ENCODE measurements around the gene TRIM8.

DNA sequence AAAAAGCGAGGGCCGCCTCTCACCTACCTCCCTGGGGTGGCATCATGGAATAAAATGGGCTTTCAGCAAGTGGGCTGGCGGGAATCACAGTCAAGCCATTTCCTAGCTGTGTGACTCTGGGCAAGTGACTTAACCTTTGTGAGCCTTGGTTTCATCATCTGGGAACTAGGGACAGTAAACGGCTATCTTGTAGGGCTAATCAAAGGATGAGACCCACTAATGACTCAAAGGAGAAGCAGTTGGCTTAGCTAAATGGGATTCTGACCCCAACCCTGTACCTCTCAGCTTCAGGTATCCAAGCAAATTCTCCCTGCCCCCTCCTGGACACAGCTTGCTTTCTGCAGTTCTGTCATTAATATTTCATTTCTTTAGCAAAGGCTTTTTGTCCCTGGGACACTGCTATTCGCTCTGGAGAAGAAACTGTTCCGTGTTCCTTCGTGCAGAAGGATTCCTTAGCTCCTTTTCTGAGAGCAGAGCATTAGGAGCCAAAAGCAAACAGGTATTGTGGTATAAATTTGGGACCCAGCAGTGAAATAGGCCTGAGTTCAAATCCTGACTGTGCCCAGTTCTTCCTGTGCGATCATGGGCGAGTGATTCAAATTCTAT is 25.9 kb downstream of the TRIM8 start:
- TF ChIP-seq, protein P1, sequence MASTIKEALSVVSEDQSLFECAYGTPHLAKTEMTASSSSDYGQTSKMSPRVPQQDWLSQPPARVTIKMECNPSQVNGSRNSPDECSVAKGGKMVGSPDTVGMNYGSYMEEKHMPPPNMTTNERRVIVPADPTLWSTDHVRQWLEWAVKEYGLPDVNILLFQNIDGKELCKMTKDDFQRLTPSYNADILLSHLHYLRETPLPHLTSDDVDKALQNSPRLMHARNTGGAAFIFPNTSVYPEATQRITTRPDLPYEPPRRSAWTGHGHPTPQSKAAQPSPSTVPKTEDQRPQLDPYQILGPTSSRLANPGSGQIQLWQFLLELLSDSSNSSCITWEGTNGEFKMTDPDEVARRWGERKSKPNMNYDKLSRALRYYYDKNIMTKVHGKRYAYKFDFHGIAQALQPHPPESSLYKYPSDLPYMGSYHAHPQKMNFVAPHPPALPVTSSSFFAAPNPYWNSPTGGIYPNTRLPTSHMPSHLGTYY (CRISPR knock-in tag; IDR thresholded peaks at IDR 0.05), result no peak
- TF ChIP-seq CREB1 (CRISPR knock-in tag; IDR thresholded peaks at IDR 0.05) (no peak), NR2C2 (CRISPR knock-in tag; IDR thresholded peaks at IDR 0.05) (no peak), EMX1 (CRISPR knock-in tag; IDR thresholded peaks at IDR 0.05) (no peak), SMAD3 (CRISPR knock-in tag; IDR thresholded peaks at IDR 0.05; ENCODE audit: borderline replicate concordance) (no peak), RORB (CRISPR knock-in tag; IDR thresholded peaks at IDR 0.05) (no peak), TEAD4 (CRISPR knock-in tag; IDR thresholded peaks at IDR 0.05) (no peak)
- TF ChIP-seq, protein P2, sequence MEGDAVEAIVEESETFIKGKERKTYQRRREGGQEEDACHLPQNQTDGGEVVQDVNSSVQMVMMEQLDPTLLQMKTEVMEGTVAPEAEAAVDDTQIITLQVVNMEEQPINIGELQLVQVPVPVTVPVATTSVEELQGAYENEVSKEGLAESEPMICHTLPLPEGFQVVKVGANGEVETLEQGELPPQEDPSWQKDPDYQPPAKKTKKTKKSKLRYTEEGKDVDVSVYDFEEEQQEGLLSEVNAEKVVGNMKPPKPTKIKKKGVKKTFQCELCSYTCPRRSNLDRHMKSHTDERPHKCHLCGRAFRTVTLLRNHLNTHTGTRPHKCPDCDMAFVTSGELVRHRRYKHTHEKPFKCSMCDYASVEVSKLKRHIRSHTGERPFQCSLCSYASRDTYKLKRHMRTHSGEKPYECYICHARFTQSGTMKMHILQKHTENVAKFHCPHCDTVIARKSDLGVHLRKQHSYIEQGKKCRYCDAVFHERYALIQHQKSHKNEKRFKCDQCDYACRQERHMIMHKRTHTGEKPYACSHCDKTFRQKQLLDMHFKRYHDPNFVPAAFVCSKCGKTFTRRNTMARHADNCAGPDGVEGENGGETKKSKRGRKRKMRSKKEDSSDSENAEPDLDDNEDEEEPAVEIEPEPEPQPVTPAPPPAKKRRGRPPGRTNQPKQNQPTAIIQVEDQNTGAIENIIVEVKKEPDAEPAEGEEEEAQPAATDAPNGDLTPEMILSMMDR (IDR thresholded peaks at IDR 0.05), result no peak
- TF ChIP-seq, protein P3, sequence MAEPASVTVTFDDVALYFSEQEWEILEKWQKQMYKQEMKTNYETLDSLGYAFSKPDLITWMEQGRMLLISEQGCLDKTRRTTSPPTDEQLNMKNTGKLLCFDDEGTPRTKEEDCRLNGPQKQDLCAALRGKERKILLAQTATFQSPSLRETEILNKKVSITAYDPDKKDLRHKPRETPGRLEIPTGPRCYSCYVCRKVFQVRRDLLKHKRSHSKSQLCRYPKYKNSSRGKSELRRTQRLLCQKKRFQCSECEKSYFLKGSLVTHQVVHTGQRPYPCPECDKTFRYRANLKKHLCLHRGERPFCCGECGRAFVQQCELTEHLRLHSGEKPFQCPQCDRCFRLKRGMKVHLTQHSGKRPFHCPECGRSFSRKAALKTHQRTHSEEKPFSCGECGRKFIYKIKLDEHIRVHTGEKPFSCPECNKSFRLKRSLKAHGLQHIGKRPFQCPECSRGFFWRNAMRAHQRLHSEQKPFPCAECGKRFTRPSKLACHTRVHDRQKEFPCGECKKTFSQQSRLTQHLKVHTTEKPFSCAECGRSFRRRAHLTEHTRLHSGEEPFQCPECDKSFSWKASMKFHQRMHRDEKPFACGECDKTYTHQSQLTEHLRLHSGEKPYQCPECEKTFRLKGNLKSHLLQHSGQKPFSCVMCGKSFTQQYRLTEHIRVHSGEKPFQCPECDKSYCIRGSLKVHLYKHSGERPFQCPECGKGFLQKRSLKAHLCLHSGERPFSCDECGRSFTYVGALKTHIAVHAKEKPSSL (CRISPR knock-in tag; conservative IDR thresholded peaks at IDR 0.05), result no peak
- TF ChIP-seq, protein P4, sequence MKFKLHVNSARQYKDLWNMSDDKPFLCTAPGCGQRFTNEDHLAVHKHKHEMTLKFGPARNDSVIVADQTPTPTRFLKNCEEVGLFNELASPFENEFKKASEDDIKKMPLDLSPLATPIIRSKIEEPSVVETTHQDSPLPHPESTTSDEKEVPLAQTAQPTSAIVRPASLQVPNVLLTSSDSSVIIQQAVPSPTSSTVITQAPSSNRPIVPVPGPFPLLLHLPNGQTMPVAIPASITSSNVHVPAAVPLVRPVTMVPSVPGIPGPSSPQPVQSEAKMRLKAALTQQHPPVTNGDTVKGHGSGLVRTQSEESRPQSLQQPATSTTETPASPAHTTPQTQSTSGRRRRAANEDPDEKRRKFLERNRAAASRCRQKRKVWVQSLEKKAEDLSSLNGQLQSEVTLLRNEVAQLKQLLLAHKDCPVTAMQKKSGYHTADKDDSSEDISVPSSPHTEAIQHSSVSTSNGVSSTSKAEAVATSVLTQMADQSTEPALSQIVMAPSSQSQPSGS (CRISPR knock-in tag; IDR thresholded peaks at IDR 0.05; ENCODE audit: borderline replicate concordance, low read depth), result no peak
- TF ChIP-seq, protein P5, sequence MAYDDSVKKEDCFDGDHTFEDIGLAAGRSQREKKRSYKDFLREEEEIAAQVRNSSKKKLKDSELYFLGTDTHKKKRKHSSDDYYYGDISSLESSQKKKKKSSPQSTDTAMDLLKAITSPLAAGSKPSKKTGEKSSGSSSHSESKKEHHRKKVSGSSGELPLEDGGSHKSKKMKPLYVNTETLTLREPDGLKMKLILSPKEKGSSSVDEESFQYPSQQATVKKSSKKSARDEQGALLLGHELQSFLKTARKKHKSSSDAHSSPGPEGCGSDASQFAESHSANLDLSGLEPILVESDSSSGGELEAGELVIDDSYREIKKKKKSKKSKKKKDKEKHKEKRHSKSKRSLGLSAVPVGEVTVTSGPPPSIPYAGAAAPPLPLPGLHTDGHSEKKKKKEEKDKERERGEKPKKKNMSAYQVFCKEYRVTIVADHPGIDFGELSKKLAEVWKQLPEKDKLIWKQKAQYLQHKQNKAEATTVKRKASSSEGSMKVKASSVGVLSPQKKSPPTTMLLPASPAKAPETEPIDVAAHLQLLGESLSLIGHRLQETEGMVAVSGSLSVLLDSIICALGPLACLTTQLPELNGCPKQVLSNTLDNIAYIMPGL (CRISPR knock-in tag; IDR thresholded peaks at IDR 0.05), result no peak
- TF ChIP-seq, protein P6, sequence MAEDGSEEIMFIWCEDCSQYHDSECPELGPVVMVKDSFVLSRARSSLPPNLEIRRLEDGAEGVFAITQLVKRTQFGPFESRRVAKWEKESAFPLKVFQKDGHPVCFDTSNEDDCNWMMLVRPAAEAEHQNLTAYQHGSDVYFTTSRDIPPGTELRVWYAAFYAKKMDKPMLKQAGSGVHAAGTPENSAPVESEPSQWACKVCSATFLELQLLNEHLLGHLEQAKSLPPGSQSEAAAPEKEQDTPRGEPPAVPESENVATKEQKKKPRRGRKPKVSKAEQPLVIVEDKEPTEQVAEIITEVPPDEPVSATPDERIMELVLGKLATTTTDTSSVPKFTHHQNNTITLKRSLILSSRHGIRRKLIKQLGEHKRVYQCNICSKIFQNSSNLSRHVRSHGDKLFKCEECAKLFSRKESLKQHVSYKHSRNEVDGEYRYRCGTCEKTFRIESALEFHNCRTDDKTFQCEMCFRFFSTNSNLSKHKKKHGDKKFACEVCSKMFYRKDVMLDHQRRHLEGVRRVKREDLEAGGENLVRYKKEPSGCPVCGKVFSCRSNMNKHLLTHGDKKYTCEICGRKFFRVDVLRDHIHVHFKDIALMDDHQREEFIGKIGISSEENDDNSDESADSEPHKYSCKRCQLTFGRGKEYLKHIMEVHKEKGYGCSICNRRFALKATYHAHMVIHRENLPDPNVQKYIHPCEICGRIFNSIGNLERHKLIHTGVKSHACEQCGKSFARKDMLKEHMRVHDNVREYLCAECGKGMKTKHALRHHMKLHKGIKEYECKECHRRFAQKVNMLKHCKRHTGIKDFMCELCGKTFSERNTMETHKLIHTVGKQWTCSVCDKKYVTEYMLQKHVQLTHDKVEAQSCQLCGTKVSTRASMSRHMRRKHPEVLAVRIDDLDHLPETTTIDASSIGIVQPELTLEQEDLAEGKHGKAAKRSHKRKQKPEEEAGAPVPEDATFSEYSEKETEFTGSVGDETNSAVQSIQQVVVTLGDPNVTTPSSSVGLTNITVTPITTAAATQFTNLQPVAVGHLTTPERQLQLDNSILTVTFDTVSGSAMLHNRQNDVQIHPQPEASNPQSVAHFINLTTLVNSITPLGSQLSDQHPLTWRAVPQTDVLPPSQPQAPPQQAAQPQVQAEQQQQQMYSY (CRISPR knock-in tag; IDR thresholded peaks at IDR 0.05), result no peak
- TF ChIP-seq, protein P7, sequence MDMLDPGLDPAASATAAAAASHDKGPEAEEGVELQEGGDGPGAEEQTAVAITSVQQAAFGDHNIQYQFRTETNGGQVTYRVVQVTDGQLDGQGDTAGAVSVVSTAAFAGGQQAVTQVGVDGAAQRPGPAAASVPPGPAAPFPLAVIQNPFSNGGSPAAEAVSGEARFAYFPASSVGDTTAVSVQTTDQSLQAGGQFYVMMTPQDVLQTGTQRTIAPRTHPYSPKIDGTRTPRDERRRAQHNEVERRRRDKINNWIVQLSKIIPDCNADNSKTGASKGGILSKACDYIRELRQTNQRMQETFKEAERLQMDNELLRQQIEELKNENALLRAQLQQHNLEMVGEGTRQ (CRISPR knock-in tag; IDR thresholded peaks at IDR 0.05), result no peak

Data from WTC11 (cell line).